ENCODE results near the gene GATAD2A. TPM values are rescaled to one million over a fixed set of nuclear protein-coding genes. Genes with fewer than 3 reads are reported as not detected.

GATAD2A gene
- total and polyA plus RNA-seq, 2 of the 13 experiments (the other 11 are each of a cell fraction or from before 2014, with no cell fraction given) = 16.8 to 28.6 TPM

DNA sequence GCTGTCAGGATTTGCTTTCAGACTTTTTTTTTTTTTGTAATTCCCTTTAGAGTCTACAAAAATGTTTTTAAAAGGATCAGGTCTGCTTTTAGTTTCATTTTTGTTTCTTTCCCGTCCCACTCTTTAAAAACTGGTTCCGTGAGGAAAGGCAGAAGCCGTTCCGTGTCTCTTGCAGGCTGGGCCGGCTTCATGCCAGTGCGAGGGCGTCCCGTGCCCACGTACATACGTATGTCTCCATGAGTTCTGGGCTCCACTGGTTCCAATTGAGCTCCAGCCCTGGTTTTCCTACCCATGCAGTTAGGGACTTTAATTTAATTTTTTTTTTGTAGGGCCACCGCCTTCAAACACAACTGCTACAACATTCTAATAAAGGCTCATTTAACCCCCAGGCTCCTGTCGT, 101.1 kb downstream of the GATAD2A start (continued):
- TF ChIP-seq, protein P1, sequence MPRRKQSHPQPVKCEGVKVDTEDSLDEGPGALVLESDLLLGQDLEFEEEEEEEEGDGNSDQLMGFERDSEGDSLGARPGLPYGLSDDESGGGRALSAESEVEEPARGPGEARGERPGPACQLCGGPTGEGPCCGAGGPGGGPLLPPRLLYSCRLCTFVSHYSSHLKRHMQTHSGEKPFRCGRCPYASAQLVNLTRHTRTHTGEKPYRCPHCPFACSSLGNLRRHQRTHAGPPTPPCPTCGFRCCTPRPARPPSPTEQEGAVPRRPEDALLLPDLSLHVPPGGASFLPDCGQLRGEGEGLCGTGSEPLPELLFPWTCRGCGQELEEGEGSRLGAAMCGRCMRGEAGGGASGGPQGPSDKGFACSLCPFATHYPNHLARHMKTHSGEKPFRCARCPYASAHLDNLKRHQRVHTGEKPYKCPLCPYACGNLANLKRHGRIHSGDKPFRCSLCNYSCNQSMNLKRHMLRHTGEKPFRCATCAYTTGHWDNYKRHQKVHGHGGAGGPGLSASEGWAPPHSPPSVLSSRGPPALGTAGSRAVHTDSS (CRISPR knock-in tag; conservative IDR thresholded peaks at IDR 0.05) = no peak
- TF ChIP-seq ZNF136 (CRISPR knock-in tag; IDR thresholded peaks at IDR 0.05; ENCODE audit: low read depth) (no peak), CENPT (CRISPR knock-in tag; IDR thresholded peaks at IDR 0.05; ENCODE audit: low read depth) (no peak), RAD21 (CRISPR knock-in tag; IDR thresholded peaks at IDR 0.05) (no peak), CREB1 (IDR thresholded peaks at IDR 0.05) (no peak), CREB1 (CRISPR knock-in tag; IDR thresholded peaks at IDR 0.05) (no peak), ERF (CRISPR knock-in tag; IDR thresholded peaks at IDR 0.05) (no peak), RFXANK (CRISPR knock-in tag; IDR thresholded peaks at IDR 0.05) (no peak), HES4 (CRISPR knock-in tag; IDR thresholded peaks at IDR 0.05; ENCODE audit: borderline replicate concordance) (no peak), MED8 (CRISPR knock-in tag; IDR thresholded peaks at IDR 0.05; ENCODE audit: insufficient replicate concordance) (no peak), ZNF720 (CRISPR knock-in tag; IDR thresholded peaks at IDR 0.05) (no peak), ZSCAN25 (CRISPR knock-in tag; IDR thresholded peaks at IDR 0.05) (no peak), FOXO1 (CRISPR knock-in tag; IDR thresholded peaks at IDR 0.05) (no peak), ZNF570 (CRISPR knock-in tag; IDR thresholded peaks at IDR 0.05; ENCODE audit: borderline replicate concordance) (no peak), ATAD3A (CRISPR knock-in tag; IDR thresholded peaks at IDR 0.05) (no peak)
- TF ChIP-seq, protein P2, sequence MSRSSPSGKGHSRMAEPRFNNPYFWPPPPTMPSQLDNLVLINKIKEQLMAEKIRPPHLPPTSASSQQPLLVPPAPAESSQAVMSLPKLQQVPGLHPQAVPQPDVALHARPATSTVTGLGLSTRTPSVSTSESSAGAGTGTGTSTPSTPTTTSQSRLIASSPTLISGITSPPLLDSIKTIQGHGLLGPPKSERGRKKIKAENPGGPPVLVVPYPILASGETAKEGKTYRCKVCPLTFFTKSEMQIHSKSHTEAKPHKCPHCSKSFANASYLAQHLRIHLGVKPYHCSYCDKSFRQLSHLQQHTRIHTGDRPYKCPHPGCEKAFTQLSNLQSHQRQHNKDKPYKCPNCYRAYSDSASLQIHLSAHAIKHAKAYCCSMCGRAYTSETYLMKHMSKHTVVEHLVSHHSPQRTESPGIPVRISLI (CRISPR knock-in tag; IDR thresholded peaks at IDR 0.05; ENCODE audit: borderline replicate concordance) = no peak
- TF ChIP-seq, protein P3, sequence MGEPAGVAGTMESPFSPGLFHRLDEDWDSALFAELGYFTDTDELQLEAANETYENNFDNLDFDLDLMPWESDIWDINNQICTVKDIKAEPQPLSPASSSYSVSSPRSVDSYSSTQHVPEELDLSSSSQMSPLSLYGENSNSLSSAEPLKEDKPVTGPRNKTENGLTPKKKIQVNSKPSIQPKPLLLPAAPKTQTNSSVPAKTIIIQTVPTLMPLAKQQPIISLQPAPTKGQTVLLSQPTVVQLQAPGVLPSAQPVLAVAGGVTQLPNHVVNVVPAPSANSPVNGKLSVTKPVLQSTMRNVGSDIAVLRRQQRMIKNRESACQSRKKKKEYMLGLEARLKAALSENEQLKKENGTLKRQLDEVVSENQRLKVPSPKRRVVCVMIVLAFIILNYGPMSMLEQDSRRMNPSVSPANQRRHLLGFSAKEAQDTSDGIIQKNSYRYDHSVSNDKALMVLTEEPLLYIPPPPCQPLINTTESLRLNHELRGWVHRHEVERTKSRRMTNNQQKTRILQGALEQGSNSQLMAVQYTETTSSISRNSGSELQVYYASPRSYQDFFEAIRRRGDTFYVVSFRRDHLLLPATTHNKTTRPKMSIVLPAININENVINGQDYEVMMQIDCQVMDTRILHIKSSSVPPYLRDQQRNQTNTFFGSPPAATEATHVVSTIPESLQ (CRISPR knock-in tag; conservative IDR thresholded peaks at IDR 0.05) = no peak
